ENCODE measurements around the gene PDILT. TPM values are rescaled to one million over a fixed set of nuclear protein-coding genes. Genes with fewer than 3 reads are reported as not detected.
"Not testable (repeated sequence)": the region's sequence is repeated elsewhere in the genome, so short reads cannot be mapped to it uniquely, and the experiment has no call there.

Gene PDILT
- total and polyA plus RNA-seq, 2 of the 8 experiments (the other 6 are each of a cell fraction or from before 2014, with no cell fraction given), result not detected

DNA sequence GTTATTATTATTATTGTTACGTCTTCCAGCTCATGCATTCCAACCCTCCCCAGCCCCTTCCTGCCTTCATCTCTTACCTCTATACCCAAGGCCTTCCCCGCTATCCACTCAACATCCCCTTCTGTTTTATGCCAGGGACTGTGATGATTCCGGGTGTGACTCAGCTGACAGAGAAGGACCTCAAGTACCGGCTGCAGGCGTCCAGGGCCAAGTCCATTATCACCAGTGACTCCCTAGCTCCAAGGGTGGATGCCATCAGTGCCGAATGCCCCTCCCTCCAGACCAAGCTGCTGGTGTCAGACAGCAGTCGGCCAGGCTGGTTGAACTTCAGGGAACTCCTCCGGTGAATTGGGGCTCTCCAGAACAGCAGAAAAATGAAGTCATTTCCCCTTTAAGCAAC, 14.6 kb upstream of the PDILT start:
- H3K56ac ChIP-seq (replicated peaks; ENCODE audit: insufficient read length, low read depth, low read length); H2BK120ac ChIP-seq (replicated peaks; ENCODE audit: low read depth, low read length); H3K79me2 ChIP-seq (ENCODE audit: control insufficient read depth in 1 of 2, insufficient read depth in 2 of 2, low read length in 2 of 2); H3K9me3 ChIP-seq (ENCODE audit: insufficient read depth in 2 of 2, low read depth in 1 of 2, low read length in 1 of 2); H3K79me1 ChIP-seq (ENCODE audit: low read depth, low read length); H4K5ac ChIP-seq (ENCODE audit: insufficient read length, low read depth, low read length); H3K18ac ChIP-seq (ENCODE audit: extremely low read depth, low read length); H4K20me1 ChIP-seq (replicated peaks in 1 of 2; ENCODE audit: control insufficient read depth in 1 of 2, insufficient read depth in 2 of 2, low read length in 2 of 2); H3K4ac ChIP-seq (replicated peaks; ENCODE audit: insufficient read length, low read depth, low read length); H3K4me3 ChIP-seq (ENCODE audit: extremely low read depth in 1 of 4, insufficient read depth in 2 of 4, low read depth in 3 of 4, low read length in 4 of 4); H2AFZ ChIP-seq (ENCODE audit: low read length); H3K27ac ChIP-seq (ENCODE audit: low read depth, low read length); H3K4me1 ChIP-seq (replicated peaks in 1 of 4; ENCODE audit: control insufficient read depth in 3 of 4, insufficient read depth in 4 of 4, low read length in 3 of 4); DNase-seq (ENCODE audit: low read depth in 1 of 2, low spot score in 2 of 2); H3K23ac ChIP-seq (ENCODE audit: insufficient read length); FAIRE-seq; H2BK20ac ChIP-seq (ENCODE audit: low read length); POLR2A ChIA-PET (ENCODE audit: partially characterized antibody); H3K4me2 ChIP-seq (ENCODE audit: insufficient read depth in 1 of 2, low read depth in 2 of 2, low read length in 2 of 2); H2BK15ac ChIP-seq (ENCODE audit: low read length); H3K9ac ChIP-seq (replicated peaks in 1 of 4; ENCODE audit: extremely low read depth in 1 of 4, low read depth in 3 of 4, low read length in 3 of 4); H3K27me3 ChIP-seq (replicated peaks in 1 of 4; ENCODE audit: control insufficient read depth in 3 of 4, extremely low read depth in 1 of 4, insufficient read depth in 3 of 4, low read length in 3 of 4); H3K14ac ChIP-seq (ENCODE audit: insufficient read length); H4K8ac ChIP-seq (ENCODE audit: extremely low read depth, insufficient read depth, low read length); H3K36me3 ChIP-seq (ENCODE audit: control insufficient read depth in 2 of 4, insufficient read depth in 4 of 4, low read length in 3 of 4); H2AK5ac ChIP-seq (ENCODE audit: low read depth, low read length); H2BK12ac ChIP-seq (ENCODE audit: low read depth, low read length); H4K91ac ChIP-seq (replicated peaks; ENCODE audit: insufficient read length, low read length); H2BK5ac ChIP-seq (ENCODE audit: low read depth, low read length); H3K23me2 ChIP-seq (ENCODE audit: low read depth, low read length): not testable (repeated sequence)
- CTCF ChIA-PET (ENCODE audit: partially characterized antibody), result interaction anchor here (1.4 kb wide), 1 partner anchor 198 kb away, joined by 3 read pairs; no protein-coding TSS in a partner anchor
- WGBS, 2 experiments (ENCODE audit: extremely low coverage in 1 of 2, insufficient coverage in 1 of 2, insufficient read length in 1 of 2, insufficient replicate concordance in 2 of 2, low coverage in 1 of 2, low lambda C conversion rate in 2 of 2, missing lambda C conversion rate in 1 of 2), result 86% methylated on average over 8 of the region's 8 CpGs; no CpG with 5 or more reads in 1 of the 2 experiments

All from H1 (cell line).